Activated T-cell treated with anti-CD3 and anti-CD28 coated beads, Interleukin-2, amount 50 U/mL, for 1 hour (primary cell): ENCODE measurements around the gene SH2D2A.
A peak's percentile ranks its signal among the peaks of the same experiment; 100 is the strongest.
"Not testable (repeated sequence)": the region's sequence is repeated elsewhere in the genome, so short reads cannot be mapped to it uniquely, and the experiment has no call there.

Experiments used
- DNase-seq: peaks from one replicate; pipeline ENCODE4 v3.0.0-alpha.2; 2020

The SH2D2A gene

GRCh38 chr1:156767879-156768604 is 48.6 kb downstream of the SH2D2A start:
- no peak for DNase-seq

GRCh38 chr1:156767101-156767878 is 49.4 kb downstream of the SH2D2A start, which contains the start of gene PRCC:
Gene PRCC, plus strand, starts transcription at chr1:156767535. Its CDS starts 237 bp downstream, at chr1:156767772.
- peak; percentile 94 for DNase-seq

GRCh38 chr1:156766298-156767100 is 50.1 kb downstream of the SH2D2A start:
- no peak for DNase-seq

- no peak for DNase-seq
Observed at GRCh38 chr1:156765666-156766065, 51.0 kb downstream of the SH2D2A start.

- DNase-seq = not testable (repeated sequence)
Observed at GRCh38 chr1:156765136-156765535, 51.5 kb downstream of the SH2D2A start.

GRCh38 chr1:156760796-156761104 is 55.9 kb downstream of the SH2D2A start:
- no peak for DNase-seq

GRCh38 chr1:156760092-156760795 is 56.4 kb downstream of the SH2D2A start:
- no peak for DNase-seq

GRCh38 chr1:156757572-156758253 is 58.9 kb downstream of the SH2D2A start:
- DNase-seq = not testable (repeated sequence)

GRCh38 chr1:156756355-156756754 is 60.3 kb downstream of the SH2D2A start:
- no peak for DNase-seq
